GM19035 (cell line): ENCODE measurements around the gene ZBTB48.

Experiments
- ATAC-seq: cut with Tn5 transposase; IDR thresholded peaks from one replicate; pipeline ENCODE4 v1.9.1; 2021; ENCODE audit not compliant: unreplicated experiment

The ZBTB48 gene

GRCh38 chr1:6603915-6604558, 24.2 kb downstream of the ZBTB48 start:
- no peak for ATAC-seq

- ATAC-seq: peak; percentile 34
These were observed 33.0 kb downstream of the ZBTB48 start for GRCh38 chr1:6612641-6613360.

GRCh38 chr1:6613361-6614018, 33.7 kb downstream of the ZBTB48 start, which contains the start of gene PHF13:
Gene PHF13 (plus strand): TSS chr1:6613731. CDS start chr1:6614067, 336 bp downstream.
- peak; percentile 88 for ATAC-seq

- no peak for ATAC-seq
These were observed 34.5 kb downstream of the ZBTB48 start for GRCh38 chr1:6614019-6614928.

GRCh38 chr1:6614929-6615785, 35.4 kb downstream of the ZBTB48 start:
- no peak for ATAC-seq

GRCh38 chr1:6619045-6619444, 39.3 kb downstream of the ZBTB48 start:
- no peak for ATAC-seq

GRCh38 chr1:6621429-6622391, 41.9 kb downstream of the ZBTB48 start:
- no peak for ATAC-seq

GRCh38 chr1:6622396-6623152, 42.8 kb downstream of the ZBTB48 start:
- ATAC-seq: no peak

- no peak for ATAC-seq
These were observed 43.6 kb downstream of the ZBTB48 start for GRCh38 chr1:6623269-6623965.

- peak; percentile 85 for ATAC-seq
These were observed 45.2 kb downstream of the ZBTB48 start, which contains the start of gene THAP3 for GRCh38 chr1:6624710-6625583. Gene THAP3 (plus strand): TSS chr1:6624868. CDS start chr1:6625219, 351 bp downstream.

- ATAC-seq: peak; percentile 13
These were observed 45.9 kb downstream of the ZBTB48 start for GRCh38 chr1:6625584-6626149.

GRCh38 chr1:6627031-6627430, 47.2 kb downstream of the ZBTB48 start:
- no peak for ATAC-seq

GRCh38 chr1:6627841-6628545, 48.2 kb downstream of the ZBTB48 start:
- ATAC-seq: no peak

- ATAC-seq: no peak
These were observed 49.2 kb downstream of the ZBTB48 start for GRCh38 chr1:6628971-6629479.

- no peak for ATAC-seq
These were observed 50.2 kb downstream of the ZBTB48 start for GRCh38 chr1:6630027-6630426.
